GM18520 (cell line): ENCODE data around the gene OSBPL1A.

Experiments
- ATAC-seq: cut with Tn5 transposase; IDR thresholded peaks from one replicate; pipeline ENCODE4 v1.9.1; 2021; ENCODE audit not compliant: unreplicated experiment

OSBPL1A gene

DNA sequence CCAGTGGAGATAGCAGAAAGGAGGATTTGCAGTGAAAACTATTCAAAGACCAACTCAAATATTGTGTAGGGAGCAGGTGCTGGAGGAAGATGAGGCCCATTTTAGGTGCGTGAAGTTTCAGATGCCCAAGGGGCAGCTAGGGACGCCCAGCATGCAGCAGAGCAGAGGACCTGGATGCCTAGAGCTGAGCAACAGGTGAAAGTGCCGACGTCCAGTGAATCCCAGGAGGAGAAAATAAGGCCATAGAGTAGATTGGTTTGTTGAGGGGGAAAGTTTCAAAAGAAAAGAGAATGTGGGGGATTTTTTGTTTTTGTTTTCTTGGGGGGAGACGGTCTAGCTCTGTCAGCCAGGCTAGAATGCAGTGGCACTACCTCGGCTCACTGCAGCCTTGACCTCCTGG, 53.1 kb downstream of the OSBPL1A start:
- ATAC-seq, result no peak

GRCh38 chr18:24342347-24342746, 55.3 kb downstream of the OSBPL1A start:
- ATAC-seq, result no peak

DNA sequence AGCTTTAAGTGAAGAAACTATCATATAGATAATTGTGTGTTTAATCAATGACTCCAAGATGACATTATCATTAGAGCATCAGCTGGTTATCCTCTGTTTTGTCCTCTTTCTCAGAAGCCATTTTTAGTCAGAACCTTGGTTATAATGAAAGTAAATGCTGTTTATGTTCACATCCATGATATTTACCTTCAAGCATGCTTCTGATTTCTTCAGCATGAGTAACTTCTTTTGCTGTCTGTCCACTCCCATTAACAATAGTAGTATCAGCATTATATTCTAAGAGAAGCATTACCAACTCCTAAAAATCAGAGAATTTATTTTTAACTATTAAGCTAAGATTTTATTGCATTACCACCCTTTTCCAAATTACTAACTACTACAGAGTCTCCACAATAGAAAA, 56.3 kb downstream of the OSBPL1A start:
- no peak for ATAC-seq

- no peak for ATAC-seq
Measured at GRCh38 chr18:24333084-24333483, 64.5 kb downstream of the OSBPL1A start.

- ATAC-seq, result no peak
Measured at GRCh38 chr18:24326211-24326610, 71.4 kb downstream of the OSBPL1A start.

DNA sequence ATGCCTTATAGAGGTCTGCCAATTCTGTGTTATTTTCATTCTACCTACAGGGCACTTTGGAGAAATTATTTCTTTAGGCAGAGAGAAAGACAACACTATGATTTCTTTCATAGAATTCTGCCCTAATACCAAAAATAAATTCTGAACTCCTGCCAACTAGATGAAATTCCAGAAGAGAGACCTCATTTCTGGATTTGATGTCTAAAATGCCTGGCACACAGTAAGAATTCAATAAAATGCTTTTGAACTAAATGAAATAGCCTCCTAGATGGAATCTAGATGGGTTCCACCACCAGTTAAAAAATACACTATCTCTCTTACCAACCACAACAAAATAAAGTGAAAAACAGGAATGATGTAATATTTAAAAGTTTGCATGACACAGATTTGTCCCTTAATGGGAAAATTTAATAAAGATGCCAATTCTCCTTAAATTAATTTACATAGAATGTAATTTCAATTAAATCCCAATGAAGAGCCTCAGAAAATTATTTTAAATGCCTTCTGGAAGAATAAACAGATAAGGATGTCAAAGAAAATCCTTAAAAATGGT, 75.0 kb downstream of the OSBPL1A start:
- ATAC-seq, result no peak

DNA sequence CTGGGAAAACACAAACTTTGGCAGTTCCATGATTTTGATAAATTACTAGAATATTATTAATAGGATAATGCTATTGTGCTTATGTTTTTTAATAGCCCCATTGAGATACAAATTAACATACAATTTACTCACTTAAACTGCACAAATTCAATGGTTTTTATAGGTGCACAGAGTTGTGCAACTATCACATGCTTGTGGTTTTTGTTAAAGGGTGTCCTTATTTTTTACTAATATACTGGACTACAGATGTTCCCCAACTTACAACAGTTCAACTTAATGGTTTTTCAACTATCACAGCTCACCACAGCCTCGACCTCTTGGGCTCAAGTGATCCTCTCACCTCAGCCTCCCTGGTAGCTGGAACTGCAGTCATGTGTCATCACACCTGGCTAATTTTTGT, 76.6 kb downstream of the OSBPL1A start:
- ATAC-seq, result no peak

GRCh38 chr18:24319757-24320156, 77.9 kb downstream of the OSBPL1A start:
- no peak for ATAC-seq

DNA sequence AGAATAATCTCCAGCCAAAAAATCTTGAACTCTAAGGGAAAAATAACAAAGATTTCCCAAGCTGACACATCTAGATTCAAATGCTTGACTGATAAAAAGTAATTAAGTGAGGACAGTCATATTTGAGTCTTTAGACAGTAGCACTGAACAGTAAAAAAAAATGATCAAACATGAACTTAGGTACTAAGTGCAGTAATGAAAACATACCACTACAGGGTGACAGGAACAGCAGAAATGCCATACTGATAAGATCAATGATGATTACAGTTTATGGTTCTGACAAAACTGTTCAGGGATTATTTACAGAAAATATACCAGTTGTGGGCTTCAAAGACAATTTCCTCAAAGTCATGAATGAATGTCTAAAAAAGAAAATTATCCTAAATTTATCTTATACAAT, 80.3 kb downstream of the OSBPL1A start:
- no peak for ATAC-seq

- no peak for ATAC-seq
Measured at GRCh38 chr18:24315170-24315569, 82.5 kb downstream of the OSBPL1A start.

DNA sequence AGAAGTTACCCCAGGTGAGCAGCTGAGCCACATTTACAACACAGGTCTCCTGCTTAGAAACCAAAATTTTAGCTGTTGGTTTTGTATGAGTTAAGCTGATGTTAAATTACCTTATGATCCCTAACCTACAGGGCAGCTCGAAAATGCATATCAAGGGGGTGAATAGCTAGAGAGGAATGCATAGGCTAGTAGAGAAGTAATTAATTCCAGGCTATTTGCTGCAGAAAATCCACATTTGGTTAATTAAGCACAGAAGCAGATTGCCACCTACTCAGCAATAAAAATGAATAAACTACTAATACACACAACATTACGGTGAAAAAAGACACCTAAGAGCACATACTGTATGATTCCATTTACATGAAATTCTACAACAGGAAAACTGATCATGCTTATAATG, 91.4 kb downstream of the OSBPL1A start:
- ATAC-seq, result no peak

- no peak for ATAC-seq
Measured at GRCh38 chr18:24300703-24301102, 96.9 kb downstream of the OSBPL1A start.

GRCh38 chr18:24296276-24296675, 101.3 kb downstream of the OSBPL1A start:
- no peak for ATAC-seq

- ATAC-seq, result no peak
Measured at GRCh38 chr18:24293254-24293653, 104.4 kb downstream of the OSBPL1A start.

DNA sequence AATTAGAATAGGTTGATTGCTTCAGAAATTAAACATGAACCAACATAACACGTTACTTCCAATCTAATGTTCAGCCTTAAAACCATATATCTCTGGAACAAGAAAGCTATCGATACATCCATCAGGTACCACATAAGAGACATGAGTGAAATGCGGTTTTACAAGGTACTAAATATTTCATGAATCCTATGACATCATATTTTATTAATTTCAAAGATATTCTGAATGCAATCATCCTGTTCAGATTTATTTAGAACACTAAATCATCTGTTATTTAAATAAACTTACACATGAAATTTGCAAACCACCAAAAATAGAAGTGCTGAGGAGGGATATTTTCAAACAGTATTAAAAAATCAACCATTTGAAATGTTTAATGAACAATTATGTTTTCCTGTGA, 119.0 kb downstream of the OSBPL1A start:
- no peak for ATAC-seq

DNA sequence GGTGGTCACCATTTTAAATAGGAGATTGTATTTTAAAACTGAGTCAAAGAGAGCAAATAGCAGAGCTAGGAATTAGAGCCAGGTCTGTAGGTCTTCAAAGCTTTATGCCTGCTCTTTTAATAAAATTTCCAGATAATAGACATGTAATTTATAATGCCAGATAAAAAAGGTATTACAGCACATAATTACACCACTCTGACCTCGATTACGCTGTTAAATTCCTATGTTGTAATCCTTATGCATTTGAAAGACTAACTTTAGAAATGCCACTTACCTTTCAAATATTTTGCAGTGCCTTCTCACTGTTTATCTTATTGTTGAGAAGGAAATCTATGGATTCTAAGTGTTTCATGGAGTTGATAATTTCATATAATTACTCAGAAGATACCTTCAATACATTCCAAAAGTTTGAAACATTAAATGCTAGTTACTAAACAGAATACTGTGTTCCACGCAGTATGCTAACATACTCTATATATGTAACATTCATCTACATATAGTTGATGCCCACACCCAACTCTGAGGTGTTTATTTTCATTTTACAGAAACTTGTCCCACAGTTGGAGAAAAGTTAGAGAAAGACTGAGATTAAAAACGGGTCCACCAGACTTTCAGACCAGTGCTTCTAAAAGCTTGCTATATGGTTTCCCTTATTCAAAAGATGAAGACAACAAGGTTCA, 120.0 kb downstream of the OSBPL1A start:
- no peak for ATAC-seq

DNA sequence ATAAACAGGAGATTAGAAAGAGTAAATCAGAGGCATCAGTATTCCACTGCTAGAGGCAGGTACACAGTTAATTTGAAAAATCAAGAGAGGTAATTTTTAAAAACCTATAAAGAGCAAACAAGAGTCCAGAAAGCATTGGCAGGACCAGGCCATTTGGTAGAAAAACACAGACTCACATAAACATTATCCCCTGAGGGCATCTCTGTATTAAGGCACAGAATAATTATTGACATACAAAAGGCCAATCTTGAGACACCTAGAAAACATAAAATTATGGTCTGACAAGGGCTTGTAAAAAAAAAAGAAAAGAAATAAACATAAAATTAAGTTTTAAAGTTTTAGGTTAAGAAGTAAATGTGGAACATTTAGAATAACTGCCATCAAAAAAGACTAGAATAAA, 120.6 kb downstream of the OSBPL1A start:
- ATAC-seq, result no peak

DNA sequence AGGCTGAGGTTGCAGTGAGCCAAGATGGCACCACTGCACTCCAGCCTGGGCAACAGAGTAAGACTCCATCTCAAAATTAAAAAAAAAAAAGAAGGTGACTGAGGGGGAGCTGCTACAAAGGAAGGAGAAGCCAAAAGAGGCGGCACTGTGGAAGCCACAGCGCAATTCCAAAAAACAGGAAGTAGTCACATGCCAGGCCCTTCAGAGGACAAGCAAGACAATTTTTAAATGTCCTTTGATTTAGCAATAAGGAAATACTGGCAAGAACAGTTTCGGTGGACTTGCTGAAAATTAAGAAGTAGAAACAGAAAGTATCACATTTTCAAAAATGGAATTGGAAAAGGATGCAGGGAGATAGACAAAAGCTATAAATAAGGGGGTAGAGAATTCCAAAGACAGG, 122.8 kb downstream of the OSBPL1A start:
- ATAC-seq, result no peak

GRCh38 chr18:24273596-24273995, 124.0 kb downstream of the OSBPL1A start:
- no peak for ATAC-seq

- no peak for ATAC-seq
Measured at GRCh38 chr18:24272229-24272525, 125.4 kb downstream of the OSBPL1A start.

GRCh38 chr18:24271381-24272228, 126.0 kb downstream of the OSBPL1A start:
- ATAC-seq, result no peak

- ATAC-seq, result no peak
Measured at GRCh38 chr18:24270937-24271380, 126.7 kb downstream of the OSBPL1A start.
